Gastrocnemius medialis (tissue), 4 donors: Measurements from ENCODE around the gene HBM.

Source experiments
- CTCF ChIP-seq, 5 experiments: fragments of 450-650 bp in 3 of 5; fragments of 200-600 bp in 2 of 5; sonication (generic) in 2 of 5; IDR thresholded peaks in 4 of 5; conservative IDR thresholded peaks in 1 of 5; 1 replicate in 4 of 5; 2 replicates in 1 of 5; pipeline ENCODE4 v1.5.1; 2016 to 2019; ENCODE audit warnings: antibody characterized with exemption in 5 of 5, mild to moderate bottlenecking in 3 of 5, moderate library complexity in 3 of 5
- POLR2A ChIP-seq, 2 donors: fragments of 450-650 bp; IDR thresholded peaks; one replicate each; pipeline ENCODE4 v1.6.1; 2017; ENCODE audit warnings: antibody characterized with exemption in 2 of 2, mild to moderate bottlenecking in 2 of 2, moderate library complexity in 2 of 2

DNA sequence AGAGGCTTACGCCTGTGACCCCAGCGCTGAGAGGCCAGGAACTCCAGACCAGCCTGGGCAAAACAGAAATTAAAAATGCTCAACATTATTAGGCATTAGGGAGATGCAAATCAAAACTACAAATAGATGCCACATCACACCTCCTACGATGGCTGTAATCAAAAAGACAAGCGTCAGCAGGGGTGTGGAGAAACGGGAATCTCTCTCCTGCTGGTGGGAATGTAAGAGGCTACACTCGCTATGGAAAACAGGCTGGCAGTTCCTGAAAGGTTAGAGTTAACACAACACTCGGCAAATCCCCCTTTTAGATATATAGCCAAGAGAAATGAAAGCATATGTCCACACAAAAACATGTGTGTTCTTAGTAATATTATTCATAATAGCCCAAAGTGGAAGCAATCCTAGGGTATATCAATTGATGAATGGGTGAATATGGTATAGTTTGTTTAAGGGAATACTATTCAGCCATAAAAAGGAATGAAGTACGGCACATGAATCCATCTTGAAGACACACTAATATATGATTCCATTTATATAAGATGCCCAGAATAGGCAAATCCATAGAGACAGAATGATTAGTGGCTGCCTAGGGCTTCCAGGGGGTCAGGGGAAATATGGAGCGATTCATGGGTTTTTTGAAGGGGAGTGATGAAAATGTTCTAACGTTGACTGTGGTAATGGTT is 25.5 kb upstream of the HBM start:
- TF ChIP-seq CTCF (IDR thresholded peaks at IDR 0.05 in 4 of 5, conservative IDR thresholded peaks at IDR 0.05 in 1 of 5), result no peak
- no peak for TF ChIP-seq POLR2A (IDR thresholded peaks at IDR 0.05)
